ENCODE measurements around the gene FAT1.

FAT1 gene

GRCh38 chr4:186715077-186715476 lies 8.6 kb downstream of the FAT1 start:
- DNase-seq (ENCODE audit: insufficient read length) (no peak), FAIRE-seq (no peak)

GRCh38 chr4:186714006-186714675 lies 9.5 kb downstream of the FAT1 start:
- FAIRE-seq (no peak), DNase-seq (ENCODE audit: insufficient read length) (no peak)
- TF ChIP-seq POLR2A (IDR thresholded peaks at IDR 0.05; ENCODE audit: low read depth, low read length) (no peak), POLR2AphosphoS5 (IDR thresholded peaks at IDR 0.05; ENCODE audit: low read depth, low read length) (no peak), TAF1 (IDR thresholded peaks at IDR 0.05; ENCODE audit: borderline replicate concordance, low read depth, low read length) (no peak)

More at GRCh38 chr4:186715077-186715476, 8.6 kb downstream of the FAT1 start:
- TF ChIP-seq TAF1 (IDR thresholded peaks at IDR 0.05; ENCODE audit: borderline replicate concordance, low read depth, low read length), result no peak

- FAIRE-seq, result no peak
- TF ChIP-seq TAF1 (IDR thresholded peaks at IDR 0.05; ENCODE audit: borderline replicate concordance, low read depth, low read length) (no peak), POLR2A (IDR thresholded peaks at IDR 0.05; ENCODE audit: low read depth, low read length) (no peak), POLR2AphosphoS5 (IDR thresholded peaks at IDR 0.05; ENCODE audit: low read depth, low read length) (no peak)
These were observed 11.0 kb downstream of the FAT1 start for GRCh38 chr4:186712690-186713089.

GRCh38 chr4:186710521-186711119 lies 13.0 kb downstream of the FAT1 start:
- FAIRE-seq (no peak), DNase-seq (ENCODE audit: insufficient read length) (no peak)
- TF ChIP-seq TAF1 (IDR thresholded peaks at IDR 0.05; ENCODE audit: borderline replicate concordance, low read depth, low read length) (no peak), POLR2AphosphoS5 (IDR thresholded peaks at IDR 0.05; ENCODE audit: low read depth, low read length) (no peak), POLR2A (IDR thresholded peaks at IDR 0.05; ENCODE audit: low read depth, low read length) (no peak)

More at GRCh38 chr4:186712690-186713089, 11.0 kb downstream of the FAT1 start:
- no peak for DNase-seq (ENCODE audit: insufficient read length)

- no peak for DNase-seq (ENCODE audit: insufficient read length)
- TF ChIP-seq POLR2A (IDR thresholded peaks at IDR 0.05; ENCODE audit: low read depth, low read length) (no peak), POLR2AphosphoS5 (IDR thresholded peaks at IDR 0.05; ENCODE audit: low read depth, low read length) (no peak), TAF1 (IDR thresholded peaks at IDR 0.05; ENCODE audit: borderline replicate concordance, low read depth, low read length) (no peak)
- FAIRE-seq, result no peak
These were observed 14.1 kb downstream of the FAT1 start for GRCh38 chr4:186709517-186709916.

- FAIRE-seq (no peak), DNase-seq (ENCODE audit: insufficient read length) (no peak)
These were observed 15.1 kb downstream of the FAT1 start for GRCh38 chr4:186708554-186708953.

GRCh38 chr4:186707996-186708395 lies 15.7 kb downstream of the FAT1 start:
- TF ChIP-seq TAF1 (IDR thresholded peaks at IDR 0.05; ENCODE audit: borderline replicate concordance, low read depth, low read length), result no peak
- no peak for TF ChIP-seq POLR2AphosphoS5 (IDR thresholded peaks at IDR 0.05; ENCODE audit: low read depth, low read length)
- no peak for TF ChIP-seq POLR2A (IDR thresholded peaks at IDR 0.05; ENCODE audit: low read depth, low read length)
- DNase-seq (ENCODE audit: insufficient read length) (no peak), FAIRE-seq (no peak)

More at GRCh38 chr4:186708554-186708953, 15.1 kb downstream of the FAT1 start:
- TF ChIP-seq POLR2A (IDR thresholded peaks at IDR 0.05; ENCODE audit: low read depth, low read length), result no peak
- no peak for TF ChIP-seq POLR2AphosphoS5 (IDR thresholded peaks at IDR 0.05; ENCODE audit: low read depth, low read length)
- TF ChIP-seq TAF1 (IDR thresholded peaks at IDR 0.05; ENCODE audit: borderline replicate concordance, low read depth, low read length), result no peak

- no peak for DNase-seq (ENCODE audit: insufficient read length)
- TF ChIP-seq TAF1 (IDR thresholded peaks at IDR 0.05; ENCODE audit: borderline replicate concordance, low read depth, low read length) (no peak), POLR2AphosphoS5 (IDR thresholded peaks at IDR 0.05; ENCODE audit: low read depth, low read length) (no peak), POLR2A (IDR thresholded peaks at IDR 0.05; ENCODE audit: low read depth, low read length) (no peak)
- FAIRE-seq, result no peak
These were observed 16.1 kb downstream of the FAT1 start for GRCh38 chr4:186707574-186707973.

- DNase-seq (ENCODE audit: insufficient read length) (no peak), FAIRE-seq (no peak)
- no peak for TF ChIP-seq POLR2AphosphoS5 (IDR thresholded peaks at IDR 0.05; ENCODE audit: low read depth, low read length)
- TF ChIP-seq TAF1 (IDR thresholded peaks at IDR 0.05; ENCODE audit: borderline replicate concordance, low read depth, low read length), result no peak
- TF ChIP-seq POLR2A (IDR thresholded peaks at IDR 0.05; ENCODE audit: low read depth, low read length), result no peak
These were observed 19.6 kb downstream of the FAT1 start for GRCh38 chr4:186704057-186704456.

- FAIRE-seq (no peak), DNase-seq (ENCODE audit: insufficient read length) (no peak)
- TF ChIP-seq POLR2AphosphoS5 (IDR thresholded peaks at IDR 0.05; ENCODE audit: low read depth, low read length) (no peak), POLR2A (IDR thresholded peaks at IDR 0.05; ENCODE audit: low read depth, low read length) (no peak), TAF1 (IDR thresholded peaks at IDR 0.05; ENCODE audit: borderline replicate concordance, low read depth, low read length) (no peak)
These were observed 20.1 kb downstream of the FAT1 start for GRCh38 chr4:186703510-186703909.

GRCh38 chr4:186702940-186703339 lies 20.7 kb downstream of the FAT1 start:
- DNase-seq (ENCODE audit: insufficient read length) (no peak), FAIRE-seq (no peak)
- TF ChIP-seq POLR2AphosphoS5 (IDR thresholded peaks at IDR 0.05; ENCODE audit: low read depth, low read length) (no peak), POLR2A (IDR thresholded peaks at IDR 0.05; ENCODE audit: low read depth, low read length) (no peak), TAF1 (IDR thresholded peaks at IDR 0.05; ENCODE audit: borderline replicate concordance, low read depth, low read length) (no peak)

GRCh38 chr4:186702297-186702696 lies 21.4 kb downstream of the FAT1 start:
- no peak for DNase-seq (ENCODE audit: insufficient read length)
- FAIRE-seq, result no peak
- TF ChIP-seq POLR2A (IDR thresholded peaks at IDR 0.05; ENCODE audit: low read depth, low read length), result no peak
- TF ChIP-seq TAF1 (IDR thresholded peaks at IDR 0.05; ENCODE audit: borderline replicate concordance, low read depth, low read length), result no peak
- TF ChIP-seq POLR2AphosphoS5 (IDR thresholded peaks at IDR 0.05; ENCODE audit: low read depth, low read length), result no peak
